Central memory CD4-positive, alpha-beta T cell (primary cell): ENCODE measurements around the gene TMEM256.
A peak's percentile ranks its signal among the peaks of the same experiment; 100 is the strongest.

Source experiments
- DNase-seq: peaks from one replicate; pipeline ENCODE4 v3.0.0; 2022
- total RNA-seq, 3 experiments: gene quantifications; one replicate each; lab custom pipeline; 2026; lab: John Stamatoyannopoulos, UW

The TMEM256 gene
- 0.19 to 1.6 (median 1.3) reads per million in 3 experiments for total RNA-seq

DNA sequence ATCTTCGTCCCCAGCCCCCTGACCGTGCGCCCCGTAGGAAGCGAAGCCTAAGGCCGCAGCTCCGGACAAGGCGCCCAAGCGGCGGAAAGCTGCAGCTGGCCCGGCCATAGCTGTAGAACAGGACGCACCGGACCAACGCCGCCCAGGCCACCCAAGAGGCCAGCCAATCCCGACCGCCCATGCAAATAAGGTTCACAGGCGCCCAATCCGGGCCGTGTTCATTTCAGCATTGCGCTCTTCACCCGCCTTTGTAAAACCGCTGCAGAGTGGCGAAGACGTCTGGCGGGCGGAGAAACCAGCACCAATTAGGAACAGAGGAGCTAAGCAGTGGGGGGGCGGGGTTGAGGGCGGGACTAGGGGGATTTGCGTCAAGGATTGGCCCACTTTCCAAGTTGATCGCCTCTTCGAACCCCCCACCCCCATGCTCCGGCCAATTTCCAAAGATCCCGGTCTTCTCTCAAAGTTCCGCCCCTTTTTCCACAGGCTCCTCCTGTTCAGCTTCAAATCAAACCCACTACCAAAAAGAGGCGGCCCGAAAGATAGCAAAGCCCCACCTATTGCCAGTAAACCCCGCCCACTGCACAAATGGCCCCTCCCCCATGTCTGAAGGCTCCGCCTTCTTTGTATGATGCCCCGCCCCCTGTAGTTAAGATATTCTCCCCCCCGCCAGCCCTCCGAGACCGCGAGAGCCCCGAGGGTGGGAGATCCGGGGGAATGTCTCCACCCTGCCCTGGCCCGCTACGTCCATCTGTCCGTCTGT, at the start of gene TMEM256:
Gene TMEM256 (minus strand): TSS at position 121 of the 760 bp plus-strand sequence. CDS start 13 bp downstream, at position 108.
- DNase-seq, result peak; percentile 93

DNA sequence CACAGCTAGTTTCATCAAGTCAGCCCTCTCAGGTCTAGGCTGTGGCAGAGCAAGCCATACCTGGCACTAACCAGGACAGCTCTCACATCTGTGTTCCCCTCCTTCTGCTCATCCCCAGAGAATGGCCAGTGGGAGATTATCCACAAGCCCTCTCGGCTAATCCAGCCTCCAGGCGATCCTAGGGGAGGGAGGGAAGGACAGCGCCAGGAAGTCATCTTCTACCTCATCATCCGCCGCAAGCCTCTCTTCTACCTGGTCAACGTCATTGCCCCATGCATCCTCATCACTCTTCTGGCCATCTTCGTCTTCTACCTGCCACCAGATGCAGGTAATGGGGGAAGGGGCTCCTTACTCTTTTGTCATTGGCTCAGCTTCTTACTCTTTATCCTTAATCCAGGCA, 44.6 kb upstream of the TMEM256 start:
- DNase-seq, result no peak

DNA sequence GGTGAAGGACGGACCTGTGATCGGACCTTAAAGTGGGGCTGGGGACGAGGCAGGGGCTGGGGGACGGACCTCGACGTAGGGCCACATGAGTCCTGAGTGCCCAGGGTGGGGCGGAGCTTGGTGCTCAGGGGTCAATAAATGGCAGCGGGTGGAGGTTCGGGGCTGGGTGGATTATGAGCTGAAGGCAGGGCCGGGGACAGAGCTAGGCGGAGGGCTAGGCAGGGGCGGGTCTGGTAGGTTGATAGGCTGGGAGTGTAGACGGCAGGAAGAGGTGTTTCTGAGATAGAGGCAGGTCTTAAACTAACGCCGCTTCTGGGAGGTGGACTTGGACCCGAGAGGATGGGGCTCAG, 41.7 kb upstream of the TMEM256 start:
- DNase-seq, result peak; percentile 41

DNA sequence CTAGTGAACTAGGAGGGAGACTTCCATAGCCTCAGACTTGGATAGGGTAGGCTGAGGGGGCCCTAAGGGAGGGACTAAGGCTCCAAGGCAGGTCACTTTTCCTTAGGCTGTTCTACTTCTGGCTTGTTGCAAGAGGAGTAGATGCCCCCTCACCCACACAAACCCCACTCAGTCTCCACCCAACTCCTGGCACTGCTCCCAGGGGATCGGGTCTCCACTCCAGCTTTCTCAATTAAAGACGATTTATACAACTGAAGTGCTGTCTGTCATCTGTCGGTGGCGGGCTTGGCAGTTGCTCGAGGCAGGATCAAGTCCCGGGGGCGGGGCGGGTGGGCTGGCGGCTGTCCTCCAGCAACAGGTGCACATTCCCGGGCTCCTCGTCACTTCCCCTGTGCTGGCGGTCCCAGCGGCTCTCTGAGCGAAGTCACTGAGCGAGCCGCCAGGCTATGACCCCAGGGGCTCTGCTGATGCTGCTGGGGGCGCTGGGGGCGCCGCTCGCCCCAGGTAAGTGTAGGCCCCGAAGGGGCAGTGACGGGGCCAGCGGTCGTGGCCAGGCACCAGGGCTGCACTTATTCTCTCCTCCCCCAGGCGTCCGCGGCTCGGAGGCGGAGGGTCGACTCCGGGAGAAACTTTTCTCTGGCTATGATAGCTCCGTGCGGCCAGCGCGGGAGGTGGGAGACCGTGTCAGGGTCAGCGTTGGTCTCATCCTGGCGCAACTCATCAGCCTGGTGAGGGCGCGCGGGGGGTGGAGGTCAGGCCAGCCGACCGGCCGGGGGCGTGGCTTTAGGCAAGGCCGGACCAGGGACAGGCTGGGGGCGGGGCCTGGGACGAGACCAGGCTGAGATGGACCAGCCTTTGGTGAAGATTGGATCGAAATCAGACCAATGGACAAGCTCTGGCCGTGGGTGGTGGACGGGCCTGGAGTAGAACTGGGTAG, 41.1 kb upstream of the TMEM256 start, which contains the start of gene CHRNB1:
Gene CHRNB1 (plus strand): TSS at position 380 of the 937 bp plus-strand sequence. CDS start 67 bp downstream, at position 447.
- no peak for DNase-seq

DNA sequence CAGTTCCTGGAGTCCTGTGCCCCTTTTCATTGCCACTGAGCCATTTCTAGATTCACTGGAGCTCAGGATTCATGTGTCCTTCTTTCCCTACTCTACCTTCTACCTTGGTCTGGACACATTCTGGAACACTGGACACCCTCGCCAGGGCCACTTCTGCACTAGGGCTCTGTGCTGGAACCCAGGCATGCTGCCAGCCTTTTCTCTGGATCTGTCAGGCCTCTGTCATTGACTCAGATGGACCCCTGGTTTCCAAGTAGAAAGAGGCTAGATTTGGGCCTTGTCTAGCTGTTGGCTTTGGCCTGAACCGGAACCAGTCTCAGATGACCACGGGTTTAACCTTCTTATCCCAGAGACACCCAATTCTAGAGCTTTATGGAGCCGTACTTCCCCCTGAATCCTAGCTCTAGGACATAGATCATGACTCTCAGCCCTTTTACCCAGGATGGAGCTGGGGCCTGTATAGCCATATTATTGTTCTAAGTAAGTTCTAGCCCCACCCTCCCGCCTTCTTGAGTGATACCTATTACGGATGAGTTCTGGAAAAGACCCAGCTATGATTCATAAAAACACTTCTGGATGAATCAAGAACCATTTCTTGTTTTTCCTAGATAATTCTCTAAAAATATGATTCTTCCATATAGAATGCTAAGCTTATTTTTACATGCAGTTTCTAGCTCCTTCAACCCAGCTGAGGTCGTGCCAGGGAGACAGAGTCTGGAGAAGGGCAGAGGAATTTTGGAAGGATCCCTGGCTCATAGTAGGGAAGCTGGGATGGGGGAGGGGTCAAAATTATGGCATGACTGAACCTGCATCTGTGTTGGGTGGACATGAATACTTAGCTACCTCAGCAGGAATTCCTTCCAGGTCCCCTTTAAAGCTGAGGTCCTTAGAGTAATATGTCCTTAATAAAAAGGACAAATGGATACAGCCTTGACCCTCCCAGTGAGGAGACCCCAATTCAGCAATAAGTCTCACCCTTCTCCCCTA, 39.9 kb upstream of the TMEM256 start:
- no peak for DNase-seq

DNA sequence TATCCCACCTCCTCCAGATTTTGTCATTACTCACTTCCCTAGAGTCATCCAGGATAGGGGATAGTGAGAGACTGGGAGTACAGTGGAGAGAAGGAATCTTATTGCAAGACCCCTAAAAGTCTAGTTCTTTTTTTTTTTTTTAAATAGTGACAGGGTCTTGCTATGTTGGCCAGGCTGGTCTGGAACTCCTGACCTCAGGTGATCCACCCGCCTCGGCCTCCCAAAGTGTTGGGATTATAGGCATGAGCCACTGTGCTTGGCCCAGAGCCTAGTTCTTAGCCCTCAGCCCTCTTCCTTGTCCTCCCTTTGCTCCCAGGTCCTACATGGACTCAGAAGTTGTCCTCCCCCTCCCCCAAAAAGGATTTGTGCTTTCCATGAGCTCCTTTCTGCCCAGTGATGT, 38.2 kb upstream of the TMEM256 start:
- DNase-seq, result no peak

DNA sequence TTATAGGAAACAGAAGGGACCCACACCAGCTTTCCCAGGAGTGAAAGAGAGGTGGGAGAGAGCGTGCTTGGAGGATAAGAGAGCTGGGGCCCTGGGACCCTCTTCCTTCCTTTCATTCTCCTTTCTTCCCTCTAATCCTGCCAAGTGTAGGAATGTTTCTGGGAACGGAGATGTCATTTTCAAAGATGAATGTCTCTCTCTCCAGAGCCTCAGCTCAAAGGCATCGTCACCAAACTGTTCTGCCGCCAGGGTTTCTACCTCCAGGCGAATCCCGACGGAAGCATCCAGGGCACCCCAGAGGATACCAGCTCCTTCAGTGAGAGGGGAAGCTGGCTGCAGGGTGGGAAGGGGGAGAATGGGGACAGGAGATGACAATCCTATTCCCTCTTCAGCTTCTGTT, 37.4 kb upstream of the TMEM256 start:
- DNase-seq, result no peak

- no peak for DNase-seq
Observed at GRCh38 chr17:7440834-7441195, 36.9 kb upstream of the TMEM256 start.

DNA sequence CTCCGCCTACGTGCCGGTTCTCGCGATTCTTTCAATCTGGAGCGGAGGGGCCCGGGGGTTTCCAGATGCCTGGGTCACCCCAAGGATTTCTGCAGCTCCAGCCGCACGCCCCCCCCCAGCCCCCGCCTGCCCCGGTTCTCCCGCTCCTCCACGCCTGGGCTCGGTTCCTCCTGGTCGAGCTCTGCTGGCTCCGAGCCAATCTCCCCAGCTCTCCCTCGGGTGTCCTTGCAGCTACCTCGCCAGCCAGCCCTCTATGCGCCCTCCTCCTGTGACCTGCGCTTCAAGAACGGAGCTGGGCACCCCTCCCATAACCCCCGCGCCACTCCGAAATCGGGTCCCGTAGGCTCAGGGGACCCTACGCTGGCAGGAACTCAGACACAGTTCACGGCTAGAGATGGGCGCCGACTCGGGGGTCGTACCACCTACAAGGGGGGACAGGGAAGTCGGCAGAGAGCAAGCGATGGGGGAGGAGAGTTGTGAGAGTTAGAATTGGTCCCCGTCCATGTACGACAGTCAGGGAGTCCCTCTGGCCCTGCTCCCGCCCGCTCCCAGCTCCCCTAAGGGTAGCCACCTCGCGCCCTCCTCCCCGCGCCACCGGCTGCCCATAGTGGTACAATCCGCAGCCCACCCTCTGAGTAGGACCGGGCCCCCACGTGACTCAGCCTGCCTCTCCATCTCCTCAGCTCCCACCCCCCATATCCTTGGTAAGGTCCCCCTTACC, 36.4 kb upstream of the TMEM256 start:
- peak; percentile 15 for DNase-seq

DNA sequence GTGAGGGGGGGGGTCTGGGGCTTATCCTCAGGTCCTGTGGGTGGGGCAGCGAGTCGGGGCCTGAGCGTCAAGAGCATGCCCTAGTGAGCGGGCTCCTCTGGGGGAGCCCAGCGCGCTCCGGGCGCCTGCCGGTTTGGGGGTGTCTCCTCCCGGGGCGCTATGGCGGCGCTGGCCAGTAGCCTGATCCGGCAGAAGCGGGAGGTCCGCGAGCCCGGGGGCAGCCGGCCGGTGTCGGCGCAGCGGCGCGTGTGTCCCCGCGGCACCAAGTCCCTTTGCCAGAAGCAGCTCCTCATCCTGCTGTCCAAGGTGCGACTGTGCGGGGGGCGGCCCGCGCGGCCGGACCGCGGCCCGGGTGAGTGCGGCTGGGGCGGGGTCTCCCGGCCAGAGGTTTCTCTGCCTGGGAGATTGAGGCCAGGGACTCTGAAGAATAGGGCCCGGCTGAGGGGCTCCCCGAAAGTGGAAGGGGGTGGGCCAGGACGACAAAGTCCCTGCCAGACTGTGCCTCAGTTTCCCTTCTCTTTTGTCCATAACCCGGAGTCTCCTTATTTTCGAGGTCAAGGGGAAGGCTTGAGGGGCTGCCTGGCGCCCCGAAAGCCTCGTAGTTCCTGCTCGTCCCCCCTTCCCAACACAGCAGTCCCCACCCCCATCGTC, 35.7 kb upstream of the TMEM256 start, which contains the start of gene FGF11:
Gene FGF11 (plus strand): TSS at position 51 of the 651 bp plus-strand sequence. CDS start 109 bp downstream, at position 160.
- DNase-seq, result no peak

- no peak for DNase-seq
Observed at GRCh38 chr17:7438656-7439460, 35.0 kb upstream of the TMEM256 start.

DNA sequence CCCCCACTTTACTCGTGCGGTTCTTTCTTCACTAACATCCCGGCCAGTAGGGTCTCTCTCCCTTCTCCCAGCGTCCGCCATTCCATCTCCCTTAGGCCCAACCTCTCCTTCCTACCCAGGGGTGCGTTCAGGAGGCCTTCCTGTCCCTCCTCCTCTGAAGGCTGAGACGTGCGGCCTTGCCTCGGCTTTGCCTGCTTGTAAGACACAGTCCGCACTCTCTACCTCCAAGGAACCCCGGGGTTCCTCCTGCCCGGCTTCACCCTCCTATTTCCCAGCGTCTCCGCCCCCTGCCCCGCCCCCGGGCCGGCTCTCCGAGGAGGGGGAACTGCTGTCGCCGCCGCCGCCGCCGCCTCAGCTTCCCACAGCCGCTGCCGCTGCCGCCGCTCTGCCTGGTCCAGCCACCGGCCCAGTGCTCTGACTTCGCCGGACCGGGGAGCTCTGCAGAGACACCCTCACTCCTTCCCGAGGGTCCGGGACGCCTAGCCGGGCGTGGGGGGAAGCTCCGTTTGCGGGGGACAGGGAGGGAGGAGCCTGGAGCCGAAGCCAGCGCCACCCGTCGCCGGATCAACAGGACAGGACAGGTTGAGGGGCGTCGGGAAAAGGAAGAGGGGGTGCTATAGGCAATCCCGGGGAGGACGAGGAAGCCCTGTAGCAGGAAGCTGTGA, 34.2 kb upstream of the TMEM256 start:
- peak; percentile 35 for DNase-seq

GRCh38 chr17:7437369-7437863, 33.5 kb upstream of the TMEM256 start:
- DNase-seq, result no peak

DNA sequence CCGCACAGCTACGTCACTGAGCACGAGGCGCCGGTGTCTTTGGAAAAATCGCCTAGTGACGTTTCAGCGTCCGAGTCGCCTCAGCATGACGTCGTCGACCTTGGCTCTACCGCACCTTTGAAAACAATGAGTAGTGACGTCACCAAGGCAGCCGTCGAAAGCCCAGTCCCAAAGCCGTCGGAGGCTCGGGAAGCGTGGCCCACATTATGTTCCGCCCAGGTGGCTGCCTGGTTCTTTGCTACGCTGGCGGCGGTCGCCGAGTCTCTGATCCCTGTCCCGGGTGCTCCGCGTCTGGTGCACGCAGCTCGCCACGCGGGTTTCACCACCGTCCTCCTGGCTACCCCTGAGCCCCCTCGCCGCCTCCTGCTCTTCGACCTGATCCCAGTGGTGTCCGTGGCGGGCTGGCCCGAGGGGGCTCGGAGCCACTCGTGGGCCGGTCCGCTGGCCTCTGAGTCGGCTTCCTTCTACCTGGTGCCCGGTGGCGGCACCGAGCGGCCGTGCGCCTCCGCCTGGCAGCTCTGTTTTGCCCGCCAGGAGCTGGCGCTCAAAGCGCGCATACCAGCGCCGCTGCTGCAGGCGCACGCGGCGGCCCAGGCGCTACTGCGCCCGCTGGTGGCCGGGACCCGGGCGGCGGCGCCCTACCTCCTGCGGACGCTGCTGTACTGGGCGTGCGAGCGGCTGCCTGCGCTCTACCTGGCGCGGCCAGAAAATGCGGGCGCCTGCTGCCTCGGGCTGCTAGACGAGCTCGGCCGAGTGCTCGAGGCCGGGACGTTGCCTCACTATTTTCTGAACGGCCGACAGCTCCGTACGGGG, 32.9 kb upstream of the TMEM256 start:
- DNase-seq, result peak; percentile 80

- peak; percentile 72 for DNase-seq
Observed at GRCh38 chr17:7435676-7436555, 32.0 kb upstream of the TMEM256 start.

DNA sequence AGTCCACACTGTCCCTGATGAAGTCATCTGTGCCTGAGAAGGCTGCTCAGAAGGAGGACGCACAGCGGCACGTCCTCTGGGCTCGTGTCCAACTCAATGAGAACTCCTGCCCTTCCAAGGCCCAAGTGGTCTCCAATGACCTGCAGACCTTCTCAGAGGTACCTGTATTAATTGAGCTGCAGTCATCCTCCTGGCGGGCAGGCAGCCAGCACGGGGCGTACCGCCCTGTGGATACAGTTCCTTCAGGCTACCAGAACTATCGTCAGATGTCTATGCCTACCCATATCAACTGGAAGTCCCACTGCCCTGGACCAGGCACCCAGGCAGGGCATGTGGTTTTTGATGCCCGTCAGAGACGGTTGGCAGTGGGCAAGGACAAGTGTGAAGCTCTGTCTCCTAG, 28.4 kb upstream of the TMEM256 start:
- DNase-seq, result no peak

DNA sequence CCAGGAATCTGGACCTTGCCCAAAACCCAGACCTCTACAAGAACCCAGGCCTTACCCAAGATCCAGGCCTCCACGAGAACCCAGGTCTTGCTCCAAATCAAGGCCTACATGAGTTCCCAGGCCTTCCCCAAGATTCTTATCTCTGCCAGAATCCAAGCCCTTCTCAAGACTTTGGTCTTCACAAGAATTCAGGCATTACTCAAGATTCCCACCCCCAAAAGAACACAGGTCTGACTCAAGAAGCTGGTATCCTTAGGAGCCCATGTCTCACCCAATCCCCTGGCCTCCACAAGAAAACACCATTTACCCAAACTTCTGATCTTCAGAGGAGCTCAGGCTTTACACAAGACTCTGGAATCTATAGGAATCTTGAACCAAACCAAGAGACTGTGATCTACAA, 27.3 kb upstream of the TMEM256 start:
- no peak for DNase-seq
